Psoas muscle (tissue), 8 donors: ENCODE measurements around the gene SBSN. TPM values are rescaled to one million over a fixed set of nuclear protein-coding genes. Genes with fewer than 3 reads are reported as not detected.

Experiments used
- ATAC-seq, 4 donors: fragments of 200-7000 bp; cut with Tn5 transposase; one replicate each; pipeline ENCODE4 v1.9.1; 2020; ENCODE audit warnings: moderate library complexity in 3 of 4, mild to moderate bottlenecking in 2 of 4
- DNase-seq, 2 donors: peaks; one replicate each; pipeline ENCODE4 v3.0.0-alpha.2; 2020
- H3K27ac ChIP-seq: fragments of 200-600 bp; one replicate; pipeline ENCODE4 v1.8.0; 2022
- H3K27me3 ChIP-seq, 3 donors: fragments of 200-600 bp in 1 of 3; one replicate each; pipeline versions ENCODE4 v1.6.1 to v1.8.0; 2013 to 2022; ENCODE audit warnings: low read length in 2 of 3, mild to moderate bottlenecking in 2 of 3, moderate library complexity in 1 of 3; ENCODE audit not compliant: insufficient read depth in 3 of 3
- H3K36me3 ChIP-seq, 2 donors: fragments of 200-600 bp in 1 of 2; one replicate each; pipeline versions ENCODE4 v1.6.1 to v1.8.0; 2013 to 2022; ENCODE audit warnings: low read depth in 1 of 2, mild to moderate bottlenecking in 1 of 2, moderate library complexity in 1 of 2; ENCODE audit not compliant: insufficient read depth in 1 of 2
- H3K4me1 ChIP-seq: fragments of 200-600 bp; one replicate; pipeline ENCODE4 v1.8.0; 2022
- H3K4me3 ChIP-seq: fragments of 200-600 bp; one replicate; pipeline ENCODE4 v1.8.0; 2022; ENCODE audit warnings: mild to moderate bottlenecking
- H3K9me3 ChIP-seq: fragments of 200-600 bp; one replicate; pipeline ENCODE4 v1.8.0; 2022
- CTCF ChIP-seq: fragments of 200-600 bp; IDR thresholded peaks from one replicate; pipeline ENCODE4 v1.8.0; 2022; ENCODE audit warnings: antibody characterized with exemption
- WGBS, 3 donors: extraction: QIAGEN DNeasy Blood & Tissue Kit; methylation state at CpG; one replicate each; pipeline versions ENCODE4 v1.1.6 to v1.1.7; 2013; 5-methylcytosine and 5-hydroxymethylcytosine counted together
- intact Hi-C, 2 donors: fragments of 100-400 bp; cut with DNase I; formaldehyde crosslinking; loops; one replicate each; pipeline versions ENCODE4 v1.11.0 to v1.14.2; 2022
- polyA plus RNA-seq, 3 donors: library from polyadenylated mRNA; stranded (reverse); fragments of 200-250 nt; gene quantifications; one replicate each; pipeline ENCODE4 v1.2.3, GENCODE V29; 2013
- total RNA-seq, 4 donors: library from RNA; stranded (reverse); fragmentation: NEBNext Ultra II Directional in 2 of 4; extraction: Animal tissue kit (Norgen Biotek cat#: 25700) in 2 of 4; gene quantifications; one replicate each; pipeline versions ENCODE4 v1.2.1 to v1.2.4, GENCODE V29; 2021 to 2023
- donor health status: healthy with polysubstance abuse.
- donor health status: DM: no; HTN: no; CAD: no; lungs with moderate emphysema.
- donor health status: Bipolar disorder and iron deficiency.
- donor health status: healthy.
- donor health status: DM: yes; HTN: yes; CAD: no.
- donor health status: DM: no; HTN: no; CAD: no.
- donor health status: DM: no; HTN: no; CAD: no.
- donor health status: DM: yes; HTN: yes; CAD: no.

SBSN gene
- total and polyA plus RNA-seq, 7 donors: 0.09 TPM; not detected in 6

DNA sequence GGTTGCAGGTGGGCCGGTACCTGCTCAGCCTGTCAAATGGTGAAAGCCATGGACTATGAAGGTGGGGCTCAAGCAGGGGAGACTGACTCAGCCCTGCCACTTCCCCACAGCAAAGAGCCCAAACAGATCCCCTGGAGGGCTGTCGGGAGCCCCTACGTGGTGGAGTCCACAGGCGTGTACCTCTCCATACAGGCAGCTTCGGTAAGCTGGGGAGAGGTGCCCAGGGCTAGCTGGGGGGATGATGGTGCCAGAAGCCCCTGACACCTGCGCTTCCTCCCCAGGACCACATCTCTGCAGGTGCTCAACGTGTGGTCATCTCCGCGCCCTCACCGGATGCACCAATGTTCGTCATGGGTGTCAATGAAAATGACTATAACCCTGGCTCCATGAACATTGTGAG, 14.1 kb upstream of the SBSN start:
- H3K4me1 ChIP-seq: peaks cover 22% of the 10 kb centered on the region
- DNase-seq: no peak
- H3K9me3 ChIP-seq: no peaks in the 10 kb centered on the region
- no peak for ATAC-seq
- intact Hi-C loops: loop anchor here in 1 of 2 donors (5.0 to 10.0 kb wide), 2 partner anchors 70 to 393 kb away; partner anchors contain the start of genes HAUS5 and LRFN3
- no peaks in the 10 kb centered on the region for H3K27me3 ChIP-seq
- no peak overlapping the region for H3K27ac ChIP-seq
- 93 to 94% (median 94%) methylated on average over 11 of the region's 11 CpGs for WGBS, 3 donors
- TF ChIP-seq CTCF: no peak
- no peak overlapping the region for H3K4me3 ChIP-seq
- H3K36me3 ChIP-seq: peaks cover 0 to 8% of the 10 kb centered on the region in 2 donors

DNA sequence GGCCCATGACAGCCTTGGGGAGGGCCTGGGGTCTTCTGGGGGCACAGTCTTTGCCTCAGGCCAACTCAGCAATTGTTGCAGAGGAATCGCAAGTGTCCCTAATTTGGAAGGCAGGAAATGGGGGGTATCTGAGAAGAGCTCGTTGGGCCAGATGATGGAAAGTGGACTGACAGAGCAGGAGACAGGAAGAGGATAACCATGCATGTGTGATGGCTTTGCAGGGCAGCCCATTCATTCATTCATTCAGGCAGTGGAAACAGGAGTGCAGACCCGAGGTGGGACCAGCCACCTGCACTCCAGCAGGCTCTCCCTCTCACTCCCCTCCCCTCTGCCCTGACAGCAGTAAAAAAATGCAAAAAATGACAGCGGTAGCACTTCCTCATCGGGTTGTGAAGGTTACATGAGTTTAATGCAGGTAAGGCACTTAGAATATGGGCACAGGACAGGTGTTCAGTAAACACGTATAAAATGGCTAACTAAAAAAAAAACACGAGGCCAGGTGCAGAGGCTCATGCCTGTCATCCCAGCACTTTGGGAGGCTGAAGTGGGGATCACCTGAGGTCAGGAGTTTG, 12.3 kb upstream of the SBSN start:
- peaks cover 9% of the 10 kb centered on the region for H3K4me1 ChIP-seq
- no peaks in the 10 kb centered on the region for H3K36me3 ChIP-seq
- H3K27me3 ChIP-seq: no peaks in the 10 kb centered on the region
- no peak overlapping the region for H3K27ac ChIP-seq
- no peak for TF ChIP-seq CTCF
- H3K9me3 ChIP-seq: no peaks in the 10 kb centered on the region
- intact Hi-C loops: loop anchor here in 1 of 2 donors (5.0 to 10.0 kb wide), 2 partner anchors 72 to 394 kb away; partner anchors contain the start of genes HAUS5 and LRFN3
- no peak overlapping the region for H3K4me3 ChIP-seq
- ATAC-seq (no peak), DNase-seq (no peak)
- 72 to 83% (median 78%) methylated on average over 7 of the region's 7 CpGs for WGBS, 3 donors

GRCh38 chr19:35539850-35540249, 11.7 kb upstream of the SBSN start:
- H3K9me3 ChIP-seq: no peaks in the 10 kb centered on the region
- peaks cover 9% of the 10 kb centered on the region for H3K4me1 ChIP-seq
- intact Hi-C loops: loop anchor here in 1 of 2 donors (5.0 to 10.0 kb wide), 2 partner anchors 72 to 395 kb away; partner anchors contain the start of genes HAUS5 and LRFN3
- 90 to 93% (median 91%) methylated on average over 12 of the region's 12 CpGs for WGBS, 3 donors
- ATAC-seq (no peak), DNase-seq (no peak)
- no peak overlapping the region for H3K27ac ChIP-seq
- no peak overlapping the region for H3K4me3 ChIP-seq
- TF ChIP-seq CTCF: no peak
- no peaks in the 10 kb centered on the region for H3K36me3 ChIP-seq
- no peaks in the 10 kb centered on the region for H3K27me3 ChIP-seq

- no peaks in the 10 kb centered on the region for H3K36me3 ChIP-seq
- intact Hi-C loops: no loop called here
- H3K9me3 ChIP-seq: no peaks in the 10 kb centered on the region
- peaks cover 0 to 3% (median 0%) of the 10 kb centered on the region in 3 donors for H3K27me3 ChIP-seq
- no peak for TF ChIP-seq CTCF
- 76 to 85% (median 81%) methylated on average over 6 of the region's 6 CpGs for WGBS, 3 donors
- no peak overlapping the region for H3K27ac ChIP-seq
- DNase-seq (no peak), ATAC-seq (no peak)
- H3K4me1 ChIP-seq: peaks cover 4% of the 10 kb centered on the region
- no peak overlapping the region for H3K4me3 ChIP-seq
Observed at GRCh38 chr19:35539314-35539713, 11.2 kb upstream of the SBSN start.
